Stimulated activated naive CD4-positive, alpha-beta T cell treated with Interleukin-2 at 50 U/mL for 16 hours (primary cell): Measurements from ENCODE around the gene SLC7A9.
"Not testable (repeated sequence)": the region's sequence is repeated elsewhere in the genome, so short reads cannot be mapped to it uniquely, and the experiment has no call there.

ENCODE experiments used
- DNase-seq: peaks from one replicate; lab custom pipeline; 2025; lab: John Stamatoyannopoulos, UW

Gene SLC7A9

DNA sequence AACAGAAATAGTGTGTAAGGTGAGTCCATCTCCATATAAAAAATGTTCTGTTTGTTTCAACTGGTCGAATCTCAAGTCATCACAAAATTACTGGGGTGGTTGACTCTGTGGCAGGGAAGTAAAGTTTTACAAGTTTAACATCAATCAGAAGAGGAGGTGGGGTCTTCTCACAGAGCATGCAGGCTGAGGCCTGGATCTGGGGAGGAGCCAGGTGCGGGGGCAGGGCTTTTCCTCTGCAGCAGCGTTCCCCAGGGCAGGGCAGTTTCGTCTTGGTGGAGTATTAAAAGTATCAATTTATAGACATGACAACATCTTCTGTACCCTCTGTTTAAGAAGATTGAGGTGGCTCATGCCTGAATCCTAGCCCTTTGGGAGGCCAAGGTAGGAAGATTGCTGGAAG is 68.8 kb downstream of the SLC7A9 start:
- no peak for DNase-seq

GRCh38 chr19:32800191-32800590 is 69.4 kb downstream of the SLC7A9 start:
- no peak for DNase-seq

DNA sequence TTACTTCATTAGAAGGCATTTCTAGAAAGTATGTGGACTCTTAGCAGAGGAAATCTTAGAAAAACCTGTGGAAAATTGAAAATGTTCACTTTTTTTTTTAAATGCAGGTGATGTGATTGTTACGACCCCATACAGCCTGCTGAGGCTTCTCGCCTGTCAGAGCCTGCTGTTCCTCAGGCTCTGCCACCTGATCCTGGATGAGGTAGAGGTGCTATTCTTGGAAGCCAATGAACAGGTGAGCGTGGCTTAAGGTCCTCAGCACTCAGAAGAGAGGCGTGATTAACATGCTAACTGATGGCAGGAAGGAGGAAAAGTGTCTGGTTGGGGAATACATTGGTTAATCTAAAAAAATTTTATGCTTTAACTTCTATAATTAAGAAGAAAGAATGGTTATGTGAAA is 71.4 kb downstream of the SLC7A9 start:
- no peak for DNase-seq

DNA sequence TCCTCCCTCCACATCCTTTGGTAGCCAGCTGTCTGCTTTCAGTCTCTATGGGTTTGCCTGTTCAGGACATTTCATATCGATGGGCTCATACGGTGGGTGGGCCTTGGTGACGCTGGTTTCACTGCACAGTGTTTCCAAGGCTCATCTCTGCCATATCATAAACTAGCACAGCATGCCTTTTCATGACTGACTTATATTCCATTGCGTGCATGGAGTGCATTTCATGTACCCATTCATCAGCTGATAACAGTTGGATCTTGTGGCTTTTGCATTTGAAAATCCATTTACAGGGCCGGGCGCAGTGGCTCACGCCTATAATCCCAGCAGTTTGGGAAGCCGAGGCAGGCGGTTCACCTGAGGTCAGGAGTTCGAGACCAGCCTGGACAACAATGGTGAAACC is 80.1 kb downstream of the SLC7A9 start:
- no peak for DNase-seq

DNA sequence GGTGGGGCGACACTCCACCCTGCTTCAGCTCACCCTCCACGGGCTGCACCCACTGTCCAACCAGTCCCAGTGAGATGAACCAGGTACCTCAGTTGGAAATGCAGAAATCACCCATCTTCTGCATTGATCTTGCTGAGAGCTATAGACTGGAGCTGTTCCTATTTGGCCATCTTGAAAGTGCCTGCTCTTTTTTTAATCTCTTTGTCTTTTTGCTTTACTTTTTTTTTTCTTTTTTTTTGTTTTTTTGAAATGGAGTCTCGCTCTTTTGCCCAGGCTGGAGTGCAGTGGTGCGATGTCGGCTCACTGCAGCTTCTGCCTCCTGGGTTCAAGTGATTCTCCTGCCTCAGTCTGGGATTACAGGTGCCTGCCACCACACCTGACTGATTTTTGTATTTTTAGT is 81.7 kb downstream of the SLC7A9 start:
- not testable (repeated sequence) for DNase-seq

DNA sequence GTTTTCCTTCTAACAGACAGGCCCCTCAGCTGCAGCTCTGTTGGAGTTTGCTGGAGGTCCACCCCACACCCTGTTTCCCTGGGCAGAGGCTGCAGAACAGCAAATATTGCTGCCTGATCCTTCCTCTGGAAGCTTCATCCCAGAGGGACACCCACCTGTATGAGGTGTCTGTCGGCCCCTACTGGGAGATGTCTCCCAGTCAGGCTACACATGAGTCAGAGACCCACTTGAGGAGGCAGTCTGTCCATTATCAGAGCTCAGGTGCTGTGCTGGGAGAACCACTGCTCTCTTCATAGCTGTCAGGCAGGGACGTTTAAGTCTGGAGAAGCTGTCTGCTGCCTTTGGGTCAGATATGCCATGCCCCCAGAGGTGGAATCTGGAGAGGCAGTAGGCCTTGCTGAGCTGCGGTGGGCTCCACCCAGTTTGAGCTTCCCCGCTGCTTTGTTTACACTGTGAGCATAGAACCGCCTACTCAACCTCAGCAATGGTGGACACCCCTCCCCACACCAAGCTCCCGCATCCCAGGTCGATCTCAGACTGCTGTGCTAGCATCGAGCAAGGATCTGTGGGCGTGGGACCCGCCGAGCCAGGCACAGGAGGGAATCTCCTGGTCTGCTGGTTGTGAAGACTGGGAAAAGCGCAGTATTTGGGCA is 82.3 kb downstream of the SLC7A9 start:
- not testable (repeated sequence) for DNase-seq

GRCh38 chr19:32782089-32782488 is 87.5 kb downstream of the SLC7A9 start:
- not testable (repeated sequence) for DNase-seq

DNA sequence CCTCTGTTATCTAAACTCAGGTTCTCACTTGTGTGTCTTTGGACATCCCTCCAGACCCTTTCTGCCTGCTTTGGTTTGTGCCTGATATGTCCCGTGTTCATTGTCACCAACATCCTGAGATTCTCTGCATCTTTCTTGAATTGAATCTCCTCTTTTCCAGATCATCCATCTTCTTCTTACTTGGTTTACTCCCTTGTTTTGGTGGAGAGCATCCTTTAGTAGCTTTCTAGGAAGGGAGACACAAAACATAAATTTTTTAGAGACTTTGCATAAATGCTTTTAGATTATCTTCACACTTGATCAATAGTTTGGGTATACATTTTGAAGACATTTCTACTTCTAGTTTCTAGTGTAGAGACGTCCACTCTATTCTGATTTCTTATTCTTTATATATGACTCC is 88.3 kb downstream of the SLC7A9 start:
- DNase-seq = no peak
